Epidermal melanocyte (primary cell): Measurements from ENCODE around the gene ZSCAN1.

Experiments
- DNase-seq: peaks from one replicate; pipeline ENCODE4 v3.0.0; 2011; ENCODE audit warnings: low spot score; ENCODE audit not compliant: insufficient read length

The ZSCAN1 gene

GRCh38 chr19:58040751-58041525 lies 7.1 kb downstream of the ZSCAN1 start:
- DNase-seq = no peak

DNA sequence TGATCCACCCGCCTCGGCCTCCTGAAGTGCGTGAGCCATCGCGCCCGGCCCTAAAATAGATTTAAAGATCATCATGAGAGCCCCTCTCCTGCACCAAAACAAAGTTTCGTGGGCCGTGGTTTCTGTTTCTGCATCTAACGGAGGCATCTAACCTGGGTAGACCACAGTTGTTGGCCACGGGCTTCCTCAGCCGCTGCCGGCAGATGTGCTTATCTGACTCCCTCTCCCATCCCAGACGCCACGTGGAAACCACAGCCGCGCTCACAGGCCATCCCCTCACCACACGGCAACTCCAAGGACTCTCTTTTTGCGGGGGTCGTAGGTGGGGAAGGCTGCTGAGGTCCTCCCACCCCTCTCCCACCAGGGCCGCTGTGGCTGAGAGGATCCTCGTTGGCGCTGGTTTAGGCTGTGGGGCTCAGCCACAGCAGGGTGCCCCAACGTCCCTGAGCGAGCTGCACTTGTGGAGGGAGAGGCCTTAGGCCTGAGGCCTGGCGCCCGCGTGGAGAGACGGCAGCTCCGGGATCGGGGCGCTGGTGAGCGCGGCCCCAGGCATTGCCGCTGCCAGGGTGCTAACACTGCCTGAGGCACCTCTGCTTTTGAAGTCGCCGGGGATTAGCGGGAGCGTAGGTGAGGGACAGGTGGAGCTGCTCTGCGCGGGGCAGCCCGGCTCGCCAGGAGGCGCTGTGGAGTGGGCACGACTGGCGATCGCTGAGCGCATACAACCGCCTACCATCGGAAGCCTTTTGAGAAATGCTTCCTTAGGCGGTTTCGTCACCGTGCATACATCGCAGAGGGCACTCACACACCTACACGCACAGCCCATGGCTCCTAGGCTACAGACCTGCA lies 8.9 kb downstream of the ZSCAN1 start:
- DNase-seq = no peak

- no peak for DNase-seq
Measured at GRCh38 chr19:58044391-58044790, 10.6 kb downstream of the ZSCAN1 start.

- no peak for DNase-seq
Measured at GRCh38 chr19:58044886-58045285, 11.1 kb downstream of the ZSCAN1 start.

DNA sequence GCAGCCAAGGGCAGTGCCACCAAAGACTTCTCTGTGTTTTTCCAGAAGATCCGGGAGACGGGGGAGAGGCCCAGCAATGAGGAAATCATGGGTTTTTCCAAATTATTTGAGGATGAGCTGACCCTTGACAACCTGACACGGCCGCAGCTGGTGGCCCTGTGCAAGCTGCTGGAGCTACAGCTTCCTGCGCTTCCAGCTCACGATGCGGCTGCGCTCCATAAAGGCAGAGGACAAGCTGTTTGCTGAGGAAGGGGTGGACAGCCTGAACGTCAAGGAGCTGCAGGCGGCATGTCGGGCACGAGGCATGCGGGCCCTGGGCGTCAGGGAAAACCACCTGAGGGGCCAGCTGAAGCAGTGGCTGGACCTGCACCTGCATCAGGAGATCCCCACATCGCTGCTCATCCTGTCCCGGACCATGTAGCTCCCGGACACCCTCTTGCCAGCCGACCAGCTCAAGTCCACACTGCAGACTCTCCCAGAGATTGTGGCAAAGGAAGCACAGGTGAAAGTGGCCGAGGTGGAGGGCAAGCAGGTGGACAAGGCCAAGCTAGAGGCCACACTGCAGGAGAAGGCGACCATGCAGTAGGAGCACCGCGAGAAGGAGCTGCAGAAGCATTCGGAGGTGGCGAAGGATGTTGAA lies 11.7 kb downstream of the ZSCAN1 start:
- no peak for DNase-seq

DNA sequence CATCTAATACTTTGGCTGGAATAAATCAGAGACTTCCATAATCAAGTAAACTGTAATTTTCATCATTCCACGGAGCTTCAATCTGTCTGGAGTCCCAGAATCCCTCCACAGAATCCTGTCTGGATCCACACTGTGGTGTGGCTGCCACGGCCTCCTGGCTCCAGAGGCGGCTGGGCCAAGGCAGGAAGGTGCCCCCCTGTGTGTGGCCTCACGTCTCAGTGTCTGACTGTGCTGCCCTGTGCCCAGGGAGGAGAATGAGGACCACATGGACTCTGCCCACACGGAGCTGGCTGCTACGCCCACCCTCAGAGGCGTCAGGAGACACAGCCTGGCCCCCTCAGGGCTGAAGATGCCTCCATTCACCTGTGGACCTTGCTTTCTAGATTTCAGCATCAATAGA lies 13.0 kb downstream of the ZSCAN1 start:
- no peak for DNase-seq

GRCh38 chr19:58047672-58048071 lies 13.8 kb downstream of the ZSCAN1 start:
- no peak for DNase-seq

DNA sequence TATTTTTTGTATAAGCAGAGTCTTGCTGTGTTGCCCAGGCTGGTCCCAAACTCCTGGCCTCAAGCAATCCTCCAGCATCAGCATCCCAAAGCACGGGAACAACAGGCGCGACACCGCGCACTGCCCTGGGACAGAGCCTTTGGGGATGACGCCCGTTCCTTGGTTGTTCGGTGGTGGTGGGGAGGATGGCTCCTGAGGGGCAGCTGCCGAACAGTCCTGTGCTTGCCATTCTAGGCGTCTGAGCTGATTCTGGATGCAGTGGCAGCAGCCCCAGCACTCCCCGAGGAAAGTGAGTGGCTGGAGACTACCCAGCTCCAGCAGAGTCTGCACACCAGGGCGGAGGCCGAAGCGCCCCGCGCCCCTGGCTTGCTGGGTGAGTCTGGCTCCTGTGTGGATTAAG lies 18.4 kb downstream of the ZSCAN1 start:
- DNase-seq = no peak

GRCh38 chr19:58053480-58054156 lies 19.8 kb downstream of the ZSCAN1 start:
- DNase-seq = no peak

DNA sequence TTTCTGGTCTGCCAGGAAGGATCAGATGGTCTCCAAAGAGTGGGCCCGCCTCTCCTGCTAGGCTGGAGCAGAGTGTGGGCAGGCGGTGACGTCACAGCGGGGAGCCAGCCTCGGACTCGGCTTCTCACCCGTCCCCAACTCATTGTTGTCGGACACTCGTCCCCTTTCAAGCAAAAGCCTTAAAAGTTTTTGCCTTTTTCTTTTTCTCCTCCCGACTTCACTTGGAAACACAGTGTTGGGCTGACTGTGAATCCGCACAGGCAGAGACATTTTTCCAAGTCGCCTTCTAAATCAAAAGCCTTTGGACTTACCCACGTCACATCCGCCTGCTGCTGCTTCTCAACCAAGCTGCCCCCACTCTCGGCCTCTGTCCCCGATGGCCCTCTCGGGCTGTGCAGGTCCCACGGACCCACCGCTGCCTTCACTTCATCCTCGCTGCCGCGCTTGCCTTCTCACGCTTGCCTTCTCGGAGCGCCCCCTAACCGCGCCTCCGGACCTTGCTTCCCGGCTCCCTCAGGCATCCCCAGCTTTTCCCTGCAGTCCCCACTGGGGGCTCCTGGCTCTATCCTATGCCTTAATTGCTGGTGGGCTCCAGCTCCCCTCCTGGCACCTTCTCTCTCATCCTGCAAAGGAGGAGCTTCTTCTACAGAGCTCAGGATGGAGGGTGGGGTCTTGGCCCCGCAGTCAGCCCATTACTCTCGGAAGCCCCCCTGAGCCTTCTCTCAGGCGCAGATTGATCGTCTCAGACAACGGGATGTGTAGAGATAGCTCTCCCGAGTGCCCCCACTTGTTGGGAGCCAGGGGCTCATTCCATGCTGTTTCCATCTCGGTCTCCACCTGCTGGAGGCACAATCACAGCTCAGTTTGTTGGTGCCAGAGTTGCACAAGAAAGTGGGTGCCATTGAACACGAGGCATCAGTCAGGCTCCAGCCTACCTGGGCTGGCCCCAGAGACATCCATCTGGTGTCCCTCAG lies 21.4 kb downstream of the ZSCAN1 start:
- no peak for DNase-seq

DNA sequence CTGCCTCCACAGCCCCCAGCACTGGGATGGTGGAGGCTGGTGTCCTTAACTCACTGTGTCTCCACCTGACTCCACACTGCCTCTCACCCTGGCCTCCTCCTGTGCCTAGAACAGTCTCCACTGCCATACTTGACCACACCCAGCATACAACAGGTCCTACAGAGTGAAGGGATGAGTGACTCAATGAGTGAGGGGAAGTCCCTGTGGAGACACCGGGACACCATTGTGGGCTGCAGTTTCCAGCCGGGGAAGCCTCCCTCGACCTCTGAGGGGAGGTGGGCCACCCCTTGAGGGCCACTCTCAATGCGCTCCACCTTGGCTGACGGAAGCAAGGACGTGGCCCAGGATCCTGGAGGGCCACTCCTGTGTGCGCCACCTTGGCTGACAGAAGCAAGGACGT lies 22.4 kb downstream of the ZSCAN1 start:
- DNase-seq = no peak

GRCh38 chr19:58056861-58057260 lies 23.0 kb downstream of the ZSCAN1 start:
- no peak for DNase-seq

DNA sequence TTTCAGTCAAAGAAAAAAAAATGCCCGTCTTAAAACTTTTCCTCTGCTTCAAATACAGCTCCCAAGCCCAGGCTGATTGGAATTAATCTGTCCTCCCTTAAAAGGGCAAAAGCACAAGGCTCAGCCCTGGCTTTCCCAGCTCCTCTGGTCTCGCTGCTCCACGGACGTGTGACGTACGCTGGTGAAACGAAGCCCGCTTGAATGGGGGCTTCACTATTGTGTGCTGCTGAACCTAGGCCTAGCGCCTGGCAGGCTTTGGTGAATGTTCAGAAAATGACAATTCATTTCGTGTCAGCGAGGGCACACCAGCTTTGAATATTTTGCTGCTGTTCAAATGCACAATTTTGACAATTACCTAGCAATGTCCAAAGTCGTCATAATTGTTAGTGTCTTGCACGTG lies 24.6 kb downstream of the ZSCAN1 start:
- DNase-seq = no peak

DNA sequence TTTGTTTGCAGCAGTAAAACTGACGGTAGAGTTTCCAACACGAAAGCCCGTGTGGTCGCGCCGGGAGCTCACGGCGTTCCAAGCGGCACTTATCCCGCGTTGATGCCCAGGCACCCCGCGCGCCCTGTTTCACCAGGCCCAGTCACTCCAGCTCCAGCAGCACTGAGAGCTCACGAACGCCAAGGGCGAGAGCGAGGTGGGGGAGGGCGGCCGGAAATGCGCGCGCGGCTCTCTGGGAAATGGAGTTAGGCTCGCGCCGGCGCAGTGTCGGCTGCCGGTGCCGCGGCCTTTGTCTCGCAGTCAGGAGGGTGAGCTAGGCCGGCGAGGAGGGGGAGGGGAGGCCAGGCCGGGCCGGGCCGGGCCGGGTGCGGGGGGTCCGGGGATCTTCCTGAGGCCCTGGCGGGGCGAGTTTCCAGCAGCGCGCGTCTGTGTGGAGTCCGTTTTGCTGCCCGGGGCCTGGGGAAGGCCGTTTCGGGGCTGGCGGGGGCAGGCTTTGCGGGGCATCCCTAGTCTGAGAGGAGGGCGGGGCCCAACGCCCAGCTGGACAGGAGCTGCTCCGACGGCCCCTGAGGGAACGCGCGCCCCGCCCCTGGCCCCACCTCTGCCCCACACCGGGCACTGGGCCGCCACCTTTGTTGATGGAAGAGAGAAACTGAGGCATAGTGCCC lies 25.3 kb downstream of the ZSCAN1 start, which contains the start of gene ZNF135:
Gene ZNF135, plus strand, starts transcription at position 280 of the 668 bp plus-strand sequence. CDS start 721 bp downstream, outside the sequence.
- peak; percentile 94 for DNase-seq

GRCh38 chr19:58059671-58060078 lies 25.9 kb downstream of the ZSCAN1 start:
- DNase-seq = no peak

GRCh38 chr19:58060231-58060630 lies 26.4 kb downstream of the ZSCAN1 start:
- DNase-seq = no peak

DNA sequence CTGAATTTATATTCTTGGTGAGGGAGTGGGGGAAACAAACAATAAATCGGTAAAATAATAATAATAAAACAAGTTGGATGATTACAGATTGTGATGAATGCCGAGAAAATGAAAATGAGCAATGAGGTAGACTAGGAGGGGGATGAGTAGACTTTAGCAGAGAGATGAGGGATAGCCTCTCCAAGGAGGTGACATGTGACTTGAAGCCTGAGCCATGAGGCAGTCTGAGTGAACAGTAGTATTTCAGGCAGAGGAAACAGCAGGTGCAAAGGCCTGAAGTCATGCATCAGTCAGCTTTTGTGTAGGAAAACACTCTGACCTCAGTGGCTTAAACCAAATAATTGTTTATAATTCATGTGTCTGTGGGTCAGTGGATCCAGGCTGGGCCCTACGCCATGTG lies 29.9 kb downstream of the ZSCAN1 start:
- DNase-seq = no peak

DNA sequence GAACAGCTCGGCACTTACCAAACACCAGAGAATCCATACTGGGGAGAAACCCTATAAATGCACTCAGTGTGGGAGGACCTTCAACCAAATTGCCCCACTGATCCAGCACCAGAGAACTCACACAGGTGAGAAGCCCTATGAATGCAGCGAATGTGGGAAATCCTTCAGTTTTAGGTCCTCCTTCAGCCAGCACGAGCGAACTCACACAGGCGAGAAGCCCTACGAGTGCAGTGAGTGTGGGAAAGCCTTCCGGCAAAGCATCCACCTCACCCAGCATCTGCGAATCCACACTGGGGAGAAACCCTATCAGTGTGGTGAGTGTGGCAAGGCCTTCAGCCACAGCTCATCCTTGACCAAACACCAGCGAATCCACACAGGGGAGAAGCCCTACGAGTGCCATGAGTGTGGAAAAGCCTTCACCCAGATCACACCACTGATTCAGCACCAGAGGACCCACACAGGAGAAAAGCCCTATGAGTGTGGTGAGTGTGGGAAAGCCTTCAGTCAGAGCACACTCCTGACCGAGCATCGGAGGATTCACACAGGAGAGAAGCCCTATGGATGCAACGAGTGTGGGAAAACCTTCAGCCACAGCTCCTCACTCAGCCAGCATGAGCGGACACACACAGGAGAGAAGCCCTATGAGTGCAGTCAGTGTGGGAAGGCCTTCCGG lies 33.6 kb downstream of the ZSCAN1 start:
- DNase-seq = no peak

DNA sequence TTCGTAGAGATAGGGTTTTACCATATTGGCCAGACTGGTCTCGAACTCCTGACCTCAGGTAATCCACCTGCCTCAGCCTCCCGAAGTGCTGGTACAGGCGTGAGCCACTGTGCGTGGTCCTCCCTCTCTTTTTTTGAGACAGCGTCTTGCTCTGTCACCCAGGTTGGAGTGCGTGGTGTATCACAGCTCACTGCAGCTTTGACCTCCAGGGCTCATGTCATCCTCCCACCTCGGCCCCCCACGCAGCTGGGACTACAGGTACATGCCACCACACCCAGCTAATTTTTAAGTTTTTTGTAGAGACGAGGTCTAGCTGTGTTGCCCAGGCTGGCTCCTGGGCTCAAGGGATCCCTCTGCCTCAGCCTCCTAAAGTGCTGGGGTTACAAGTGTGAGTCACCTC lies 46.0 kb downstream of the ZSCAN1 start:
- no peak for DNase-seq
